ENCODE data around the gene MTG1. TPM values are rescaled to one million over a fixed set of nuclear protein-coding genes. Genes with fewer than 3 reads are reported as not detected.
"Not testable (repeated sequence)": the region's sequence is repeated elsewhere in the genome, so short reads cannot be mapped to it uniquely, and the experiment has no call there.

MTG1 gene
- total and polyA plus RNA-seq, 12 donors, result 17.4 to 36.2 (median 23.8) TPM

- Histone ChIP-seq H3K4me3 (no peak overlapping the region), H3K27me3 (peaks cover 0 to 13% (median 0%) of the 10 kb centered on the region in 7 donors), H3K36me3 (no peaks in the 10 kb centered on the region), H3K9me3 (peaks cover 0 to 5% (median 0%) of the 10 kb centered on the region in 11 donors), H3K4me1 (no peaks in the 10 kb centered on the region), H3K27ac (no peak overlapping the region)
- intact Hi-C loops (cut with DNase I), result no loop called here
- 95 to 96% methylated on average over 18 of the region's 18 CpGs for whole genome bisulfite sequencing, 2 donors
- DNase-seq (no peak), ATAC-seq (no peak)
- TF ChIP-seq CTCF (IDR thresholded peaks at IDR 0.05), result no peak
These were observed 46.8 kb downstream of the MTG1 start for GRCh38 chr10:133440633-133441285.

- ATAC-seq, result not testable (repeated sequence)
These were observed 47.4 kb downstream of the MTG1 start for GRCh38 chr10:133441356-133441755.

GRCh38 chr10:133441780-133442179 is 47.8 kb downstream of the MTG1 start:
- DNase-seq, result no peak

More at GRCh38 chr10:133441356-133441755, 47.4 kb downstream of the MTG1 start:
- H3K36me3 ChIP-seq; H3K4me1 ChIP-seq; H3K4me3 ChIP-seq; intact Hi-C loops (cut with DNase I); DNase-seq; H3K27ac ChIP-seq: not testable (repeated sequence)
- H3K9me3 ChIP-seq, result peaks cover 0 to 11% (median 6%) of the 10 kb centered on the region in 11 donors
- peaks cover 0 to 14% (median 0%) of the 10 kb centered on the region in 7 donors for H3K27me3 ChIP-seq
- WGBS, 2 donors, result 85 to 90% methylated on average over 7 to 12 of the region's 21 CpGs

DNA sequence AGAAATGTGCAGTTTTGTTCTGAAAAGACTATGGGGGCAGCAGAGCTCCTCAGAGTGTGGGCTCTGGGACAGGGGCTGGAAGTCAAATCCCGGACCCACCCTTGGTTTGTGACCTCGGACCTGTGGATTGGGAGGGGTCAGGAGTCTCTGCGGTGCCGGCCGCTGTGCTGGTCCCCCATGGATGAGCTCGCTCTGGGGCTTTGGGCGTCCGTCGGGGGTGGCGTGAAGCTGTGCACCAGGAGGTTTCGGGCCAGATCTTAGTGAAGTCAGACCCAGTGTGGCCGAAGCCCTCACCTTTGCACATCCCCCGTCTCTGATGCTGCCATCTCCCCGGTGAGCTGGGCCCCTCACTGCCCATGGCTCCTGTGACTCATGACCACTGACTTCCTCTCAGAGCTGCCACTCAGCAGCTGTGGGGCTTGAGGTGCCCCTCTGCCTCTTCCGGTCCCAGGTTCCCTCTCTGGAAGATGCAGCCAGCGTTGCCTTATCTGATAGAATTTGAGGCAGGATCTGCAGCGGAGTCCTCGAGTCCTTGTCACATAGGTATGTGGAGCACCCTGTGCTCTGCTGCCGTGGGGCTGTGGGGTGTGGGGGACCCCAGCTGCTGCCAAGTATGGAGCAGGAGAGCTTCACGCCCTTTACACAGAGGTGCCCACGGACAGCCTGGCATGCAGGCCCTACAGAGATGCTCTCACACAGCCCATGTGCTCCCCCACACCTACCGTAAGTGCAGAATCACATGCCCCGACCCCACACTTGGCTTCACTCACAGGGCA is 48.4 kb downstream of the MTG1 start:
- Histone ChIP-seq H3K27ac (peak overlapping the region in 1 of 10 donors; percentile 8), H3K27me3 (peaks cover 0 to 14% (median 0%) of the 10 kb centered on the region in 7 donors), H3K4me1 (no peaks in the 10 kb centered on the region), H3K4me3 (no peak overlapping the region), H3K36me3 (no peaks in the 10 kb centered on the region), H3K9me3 (peaks cover 0 to 21% (median 15%) of the 10 kb centered on the region in 11 donors)
- no peak for TF ChIP-seq CTCF (IDR thresholded peaks at IDR 0.05)
- intact Hi-C loops (cut with DNase I), result no loop called here
- 78 to 84% methylated on average over 23 of the region's 23 CpGs for WGBS, 2 donors
- ATAC-seq (no peak), DNase-seq (no peak)

More at GRCh38 chr10:133441780-133442179, 47.8 kb downstream of the MTG1 start:
- Histone ChIP-seq H3K4me3 (no peak overlapping the region), H3K27ac (peak overlapping the region in 1 of 10 donors; percentile 8), H3K4me1 (no peaks in the 10 kb centered on the region), H3K36me3 (no peaks in the 10 kb centered on the region), H3K27me3 (peaks cover 0 to 14% (median 0%) of the 10 kb centered on the region in 7 donors), H3K9me3 (peaks cover 0 to 15% (median 10%) of the 10 kb centered on the region in 11 donors)
- intact Hi-C loops (cut with DNase I), result no loop called here
- no peak for ATAC-seq
- no peak for TF ChIP-seq CTCF (IDR thresholded peaks at IDR 0.05)
- 84 to 85% methylated on average over 12 of the region's 12 CpGs for WGBS, 2 donors
